CD4-positive, alpha-beta T cell treated with Interleukin-4 for 1 hour (primary cell): ENCODE data around the gene RACK1.
A peak's percentile ranks its signal among the peaks of the same experiment; 100 is the strongest.

Source experiments
- DNase-seq, 2 donors: peaks; one replicate each; pipeline ENCODE4 v3.0.0-alpha.2; 2020 to 2022

RACK1 gene

GRCh38 chr5:181193656-181194055 is 50.0 kb downstream of the RACK1 start:
- DNase-seq: no peak

DNA sequence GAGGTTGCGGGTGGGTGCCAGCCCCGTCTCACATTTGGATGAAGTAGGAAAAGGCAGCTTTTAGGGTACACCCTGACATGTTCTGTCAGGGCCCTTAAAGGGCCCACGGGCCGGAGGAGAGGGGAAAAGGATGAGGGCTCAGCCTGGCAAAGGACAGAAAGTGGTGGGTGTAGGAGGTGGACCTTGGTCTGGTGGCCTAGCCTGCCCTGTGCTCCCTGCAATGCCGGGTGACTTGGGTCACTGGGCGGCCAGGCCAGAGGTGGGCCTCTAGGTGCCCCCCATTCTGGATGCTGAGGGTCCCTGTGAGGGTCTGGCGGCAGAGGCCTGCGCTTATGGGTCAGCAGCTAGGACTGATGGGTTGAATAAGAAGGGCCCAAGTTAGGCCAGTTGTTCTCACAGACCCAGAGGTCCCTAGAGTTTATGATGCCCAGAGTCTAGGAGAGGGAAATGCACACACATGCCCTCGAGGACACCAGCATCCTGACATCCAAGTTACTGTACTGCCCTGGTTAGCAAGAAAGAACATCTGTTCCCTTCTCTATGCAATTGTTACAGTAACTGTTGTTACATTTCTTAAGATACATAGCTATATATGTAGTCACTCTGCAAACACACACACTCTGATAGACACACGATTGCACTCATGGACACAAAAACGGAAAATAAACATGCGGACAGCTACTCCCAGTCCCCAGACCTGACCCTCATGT is 51.2 kb downstream of the RACK1 start:
- DNase-seq: no peak

GRCh38 chr5:181191526-181192336 is 52.0 kb downstream of the RACK1 start:
- peak; percentile 98 for DNase-seq

GRCh38 chr5:181190711-181191525 is 52.8 kb downstream of the RACK1 start:
- DNase-seq: peak; percentile 49 to 60

DNA sequence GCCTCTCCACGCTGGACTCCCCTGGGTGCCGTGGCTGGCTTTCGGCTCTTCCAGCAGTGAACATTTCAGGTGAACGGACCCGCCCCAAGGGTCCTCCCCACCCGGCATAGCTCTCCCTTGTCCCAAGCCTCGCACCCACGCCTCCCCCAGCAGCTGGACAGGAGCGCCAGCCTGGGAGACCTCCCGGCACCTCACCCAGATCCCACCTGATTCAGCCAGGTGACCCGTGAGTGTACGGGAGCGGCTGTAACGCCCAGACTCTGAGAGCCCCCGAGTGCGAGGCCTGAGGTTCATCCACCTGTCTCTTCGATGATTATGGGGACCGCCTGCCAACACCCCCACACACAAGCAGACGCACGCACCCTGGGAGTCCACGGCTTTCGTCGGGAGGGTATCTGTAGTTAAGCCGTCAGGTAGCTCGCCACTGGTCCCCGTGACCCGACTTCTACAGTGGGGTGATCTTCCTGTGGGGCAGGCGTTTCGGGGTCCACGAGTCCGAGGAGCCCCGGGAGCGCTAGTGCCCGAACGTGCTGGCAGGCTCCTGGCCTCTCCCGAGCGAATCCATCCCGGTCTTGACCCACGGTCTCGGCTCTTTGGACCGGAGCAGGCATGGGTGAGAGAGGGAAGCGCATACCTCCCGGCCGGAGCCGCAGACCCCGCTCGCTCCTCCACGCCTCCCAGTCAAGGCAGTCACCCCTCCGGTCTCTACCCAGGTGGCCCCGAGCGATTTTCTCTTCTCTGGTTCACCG is 53.6 kb downstream of the RACK1 start:
- peak; percentile 33 to 49 for DNase-seq

GRCh38 chr5:181189363-181189961 is 54.2 kb downstream of the RACK1 start:
- DNase-seq: peak; percentile 58 to 84

DNA sequence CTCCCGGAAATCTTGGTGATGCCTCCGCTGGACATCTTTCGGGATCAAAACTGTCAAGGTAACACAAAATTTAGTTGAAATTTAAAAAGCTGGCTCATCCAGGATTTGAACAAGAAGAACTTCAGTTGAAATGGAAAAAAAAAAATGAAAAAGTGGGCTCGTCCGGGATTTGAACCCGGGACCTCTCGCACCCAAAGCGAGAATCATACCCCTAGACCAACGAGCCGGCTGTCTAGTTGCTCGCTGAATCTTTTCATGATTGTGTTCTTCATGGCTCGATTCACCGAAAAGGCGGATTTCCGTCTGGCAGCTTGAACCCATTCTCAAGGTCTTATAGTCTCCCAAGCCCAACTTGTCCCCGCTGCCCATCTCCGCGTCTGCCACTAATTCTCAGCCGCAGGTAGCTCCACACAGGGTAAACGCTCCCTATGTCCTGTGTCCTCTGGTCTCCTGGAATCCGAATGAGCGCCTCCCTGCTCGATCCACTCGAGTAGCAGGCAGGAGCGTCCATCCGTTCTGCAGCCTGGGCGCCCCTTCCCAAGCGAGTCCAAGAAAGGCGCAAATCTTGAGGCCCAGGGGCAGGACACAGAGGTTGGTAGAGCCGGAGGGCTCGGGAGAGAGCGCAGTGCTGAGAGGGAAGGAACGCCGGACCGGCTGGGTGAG is 54.9 kb downstream of the RACK1 start:
- DNase-seq: peak; percentile 85 to 88

- peak; percentile 67 to 72 for DNase-seq
Measured at GRCh38 chr5:181187500-181188213, 56.0 kb downstream of the RACK1 start.

DNA sequence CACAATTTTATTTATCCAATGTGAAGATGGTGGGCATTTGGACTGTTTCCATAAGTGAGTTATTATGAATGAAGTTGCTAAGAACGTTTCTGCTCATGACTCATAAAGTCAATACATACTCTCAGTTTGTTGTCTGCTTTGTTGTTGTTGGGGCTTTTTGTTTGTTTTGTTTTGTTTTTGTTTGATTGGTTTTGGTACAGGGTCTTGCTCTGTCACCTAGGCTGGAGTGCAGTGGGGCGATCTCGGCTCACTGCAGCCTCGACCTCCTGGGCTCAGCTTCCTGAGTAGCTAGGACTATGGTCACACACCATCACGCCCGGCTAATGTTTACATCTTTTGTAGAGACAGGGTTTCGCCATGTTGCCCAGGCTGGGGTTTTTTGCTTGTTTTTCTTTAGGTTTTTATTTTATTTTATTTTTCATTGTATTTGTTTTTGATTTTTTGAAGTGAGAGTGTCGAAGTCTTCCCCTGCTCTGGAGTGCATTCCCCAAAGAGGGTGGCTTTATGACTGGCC is 56.7 kb downstream of the RACK1 start:
- DNase-seq: no peak
